Spinal cord (tissue), 10 donors: Measurements from ENCODE around the gene MAP3K9. TPM values are rescaled to one million over a fixed set of nuclear protein-coding genes. Genes with fewer than 3 reads are reported as not detected.

Experiments used
- DNase-seq, 6 donors: peaks; one replicate each; pipeline versions ENCODE4 v3.0.0 to v3.0.0-alpha.2; 2013 to 2015; ENCODE audit warnings: low spot score in 6 of 6, low read depth in 4 of 6
- H3K27ac ChIP-seq: one replicate; pipeline ENCODE4 v1.5.1; 2013; ENCODE audit warnings: low read depth, low read length, control low read depth
- H3K27me3 ChIP-seq: one replicate; pipeline ENCODE4 v1.6.1; 2013; ENCODE audit warnings: low read length; ENCODE audit not compliant: control insufficient read depth, insufficient read depth
- H3K36me3 ChIP-seq: one replicate; pipeline ENCODE4 v1.6.1; 2013; ENCODE audit warnings: low read length; ENCODE audit not compliant: control insufficient read depth, insufficient read depth
- H3K4me1 ChIP-seq: one replicate; pipeline ENCODE4 v1.6.1; 2013; ENCODE audit warnings: low read length; ENCODE audit not compliant: control insufficient read depth, insufficient read depth
- H3K4me3 ChIP-seq: one replicate; pipeline ENCODE4 v1.5.1; 2013; ENCODE audit warnings: low read depth, low read length, control low read depth
- H3K9me3 ChIP-seq: one replicate; pipeline ENCODE4 v1.6.1; 2013; ENCODE audit warnings: low read length; ENCODE audit not compliant: control insufficient read depth, insufficient read depth
- WGBS: methylation state at CpG from one replicate; pipeline ENCODE4 v1.1.5; 2013; ENCODE audit warnings: missing lambda C conversion rate; ENCODE audit not compliant: insufficient coverage; 5-methylcytosine and 5-hydroxymethylcytosine counted together
- polyA plus RNA-seq, 2 donors: library from polyadenylated mRNA; unstranded; fragments of 120-200 nt; gene quantifications; one replicate each; pipeline ENCODE4 v1.2.1, GENCODE V29; 2013; ENCODE audit not compliant: insufficient read length in 2 of 2
- total RNA-seq, 2 donors: library from RNA; depleted of rRNA in 1 of 2; stranded (reverse); fragments of 120-200 nt in 1 of 2; fragments of >200 nt in 1 of 2; gene quantifications; one replicate each; pipeline versions ENCODE4 v1.2.3 to v1.2.4, GENCODE V29; 2013 to 2014
- donor health status: healthy.

MAP3K9 gene
- total and polyA plus RNA-seq, 4 donors, result 6.4 to 20.1 (median 19.3) TPM

GRCh38 chr14:70823281-70823680 lies 14.0 kb upstream of the MAP3K9 start:
- DNase-seq, result no peak
- H3K9me3 ChIP-seq, result no peaks in the 10 kb centered on the region
- peaks cover 12% of the 10 kb centered on the region for H3K27me3 ChIP-seq
- H3K36me3 ChIP-seq, result no peaks in the 10 kb centered on the region
- no peak overlapping the region for H3K4me3 ChIP-seq
- no peak overlapping the region for H3K27ac ChIP-seq
- WGBS, result no CpG with 5 or more reads among the region's 4 CpGs
- peaks cover 12% of the 10 kb centered on the region for H3K4me1 ChIP-seq

- Histone ChIP-seq H3K27ac (no peak overlapping the region), H3K4me1 (peaks cover 12% of the 10 kb centered on the region), H3K36me3 (no peaks in the 10 kb centered on the region), H3K27me3 (peaks cover 12% of the 10 kb centered on the region), H3K4me3 (peak overlapping the region; percentile 48), H3K9me3 (no peaks in the 10 kb centered on the region)
- DNase-seq, result peak in 2 of 6 donors; percentile 71 to 82
- 2% methylated on average over 19 of the region's 26 CpGs for WGBS
Observed at GRCh38 chr14:70822530-70823185, 13.3 kb upstream of the MAP3K9 start.

GRCh38 chr14:70821584-70822529 lies 12.5 kb upstream of the MAP3K9 start:
- Histone ChIP-seq H3K4me1 (peaks cover 16% of the 10 kb centered on the region), H3K27ac (no peak overlapping the region), H3K36me3 (no peaks in the 10 kb centered on the region), H3K9me3 (no peaks in the 10 kb centered on the region), H3K27me3 (peaks cover 12% of the 10 kb centered on the region), H3K4me3 (peak overlapping the region; percentile 48)
- under 1% methylated on average over 75 of the region's 77 CpGs for WGBS
- DNase-seq, result peak in 2 of 6 donors; percentile 85 to 89

- peaks cover 14% of the 10 kb centered on the region for H3K27me3 ChIP-seq
- no peak for DNase-seq
- H3K9me3 ChIP-seq, result no peaks in the 10 kb centered on the region
- no peak overlapping the region for H3K27ac ChIP-seq
- WGBS, result no CpG with 5 or more reads among the region's 8 CpGs
- H3K36me3 ChIP-seq, result no peaks in the 10 kb centered on the region
- H3K4me1 ChIP-seq, result peaks cover 8% of the 10 kb centered on the region
- no peak overlapping the region for H3K4me3 ChIP-seq
Observed at GRCh38 chr14:70816525-70816924, 7.2 kb upstream of the MAP3K9 start.

GRCh38 chr14:70814466-70814865 lies 5.2 kb upstream of the MAP3K9 start:
- Histone ChIP-seq H3K4me1 (peaks cover 11% of the 10 kb centered on the region), H3K9me3 (no peaks in the 10 kb centered on the region)
- 83% methylated on average over 1 of the region's 1 CpG for WGBS

GRCh38 chr14:70812124-70812818 lies 3.0 kb upstream of the MAP3K9 start:
- no peaks in the 10 kb centered on the region for H3K9me3 ChIP-seq
- 50% methylated on average over 1 of the region's 2 CpGs for WGBS
- H3K4me3 ChIP-seq, result no peak overlapping the region
- no peak overlapping the region for H3K27ac ChIP-seq
- peaks cover 14% of the 10 kb centered on the region for H3K4me1 ChIP-seq
- no peak for DNase-seq
- H3K27me3 ChIP-seq, result peaks cover 16% of the 10 kb centered on the region
- H3K36me3 ChIP-seq, result no peaks in the 10 kb centered on the region

More at GRCh38 chr14:70814466-70814865, 5.2 kb upstream of the MAP3K9 start:
- Histone ChIP-seq H3K4me3 (no peak overlapping the region), H3K36me3 (no peaks in the 10 kb centered on the region), H3K27me3 (peaks cover 7% of the 10 kb centered on the region), H3K27ac (no peak overlapping the region)
- no peak for DNase-seq

- H3K9me3 ChIP-seq, result no peaks in the 10 kb centered on the region
- H3K4me1 ChIP-seq, result peaks cover 13% of the 10 kb centered on the region
- no CpG with 5 or more reads among the region's 2 CpGs for WGBS
- no peak overlapping the region for H3K4me3 ChIP-seq
- H3K27me3 ChIP-seq, result peaks cover 16% of the 10 kb centered on the region
- H3K27ac ChIP-seq, result no peak overlapping the region
- no peaks in the 10 kb centered on the region for H3K36me3 ChIP-seq
- no peak for DNase-seq
Observed at GRCh38 chr14:70811578-70811977, 2.3 kb upstream of the MAP3K9 start.

- DNase-seq, result no peak
- Histone ChIP-seq H3K27ac (no peak overlapping the region), H3K4me1 (peaks cover 13% of the 10 kb centered on the region), H3K36me3 (no peaks in the 10 kb centered on the region), H3K4me3 (no peak overlapping the region), H3K27me3 (peaks cover 16% of the 10 kb centered on the region), H3K9me3 (no peaks in the 10 kb centered on the region)
- no CpG with 5 or more reads among the region's 2 CpGs for WGBS
Observed at GRCh38 chr14:70811050-70811449, 1.7 kb upstream of the MAP3K9 start.

- H3K4me3 ChIP-seq, result no peak overlapping the region
- DNase-seq, result no peak
- H3K9me3 ChIP-seq, result no peaks in the 10 kb centered on the region
- WGBS, result 27% methylated on average over 7 of the region's 7 CpGs
- peaks cover 16% of the 10 kb centered on the region for H3K27me3 ChIP-seq
- peaks cover 13% of the 10 kb centered on the region for H3K4me1 ChIP-seq
- no peak overlapping the region for H3K27ac ChIP-seq
- no peaks in the 10 kb centered on the region for H3K36me3 ChIP-seq
Observed at GRCh38 chr14:70810621-70811020, 1.3 kb upstream of the MAP3K9 start.
